ENCODE results near the gene LYRM9.
"Not testable (repeated sequence)": the region's sequence is repeated elsewhere in the genome, so short reads cannot be mapped to it uniquely, and the experiment has no call there.

The LYRM9 gene

GRCh38 chr17:27837769-27838168, 55.4 kb downstream of the LYRM9 start:
- not testable (repeated sequence) for DNase-seq

DNA sequence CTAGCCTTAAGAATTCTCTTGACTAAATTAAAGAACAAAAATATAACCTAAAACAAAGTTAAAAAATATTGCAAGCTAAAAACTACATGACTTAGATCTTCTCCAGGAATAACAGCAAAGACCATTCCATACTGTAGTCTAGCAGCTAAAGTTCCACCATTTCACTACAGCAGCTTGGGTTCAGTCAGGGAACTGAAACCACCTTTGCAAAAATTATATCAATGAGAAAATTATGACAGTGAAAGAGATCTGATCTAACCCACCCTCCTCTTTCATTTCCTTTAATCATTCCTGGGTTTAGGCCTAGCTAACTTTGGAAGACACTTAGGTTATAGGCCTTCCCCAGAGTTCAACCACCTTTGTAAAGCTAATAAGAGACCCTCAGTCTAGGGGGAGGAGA, 56.5 kb downstream of the LYRM9 start:
- no peak for DNase-seq

- DNase-seq: no peak
These were observed 58.6 kb downstream of the LYRM9 start for GRCh38 chr17:27834571-27834970.

DNA sequence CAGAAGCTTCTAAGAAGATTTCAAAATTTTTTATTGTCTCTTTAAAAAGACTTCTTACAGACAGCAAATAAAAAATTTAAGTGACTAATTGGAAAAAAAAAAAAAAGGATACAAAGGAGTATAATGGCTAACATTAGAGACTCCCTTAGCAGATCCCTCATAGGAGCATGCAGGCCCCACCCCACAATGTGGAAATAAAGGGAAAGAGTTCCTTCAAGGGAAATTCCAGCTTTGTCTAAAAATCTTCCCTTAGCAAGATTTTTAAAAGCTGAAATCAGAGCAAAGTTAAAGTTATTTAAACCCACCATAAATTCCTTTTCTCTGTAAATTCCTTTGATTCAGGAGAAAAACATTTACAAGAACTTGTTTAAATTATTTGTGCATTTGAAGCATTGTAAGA, 60.3 kb downstream of the LYRM9 start:
- DNase-seq: no peak

DNA sequence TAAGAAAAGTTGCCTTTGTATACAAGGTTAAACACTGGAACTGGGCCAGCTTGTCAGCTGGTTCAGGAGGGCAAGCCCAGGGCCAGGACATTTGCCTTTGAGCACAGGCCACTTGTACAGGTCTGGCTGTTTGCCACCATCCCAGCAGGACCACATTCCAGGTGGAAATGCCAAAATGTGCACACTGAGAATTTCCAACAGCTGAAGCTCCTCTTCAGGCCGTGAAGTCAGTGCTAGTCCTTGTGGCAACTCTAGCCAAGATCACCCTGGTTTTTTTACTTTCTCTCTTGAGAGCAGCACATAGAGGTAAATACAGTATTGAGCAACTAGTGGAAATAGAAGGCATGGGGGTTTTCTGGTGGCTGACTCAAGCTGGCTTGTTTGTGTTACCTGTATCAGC, 63.3 kb downstream of the LYRM9 start:
- not testable (repeated sequence) for DNase-seq

DNA sequence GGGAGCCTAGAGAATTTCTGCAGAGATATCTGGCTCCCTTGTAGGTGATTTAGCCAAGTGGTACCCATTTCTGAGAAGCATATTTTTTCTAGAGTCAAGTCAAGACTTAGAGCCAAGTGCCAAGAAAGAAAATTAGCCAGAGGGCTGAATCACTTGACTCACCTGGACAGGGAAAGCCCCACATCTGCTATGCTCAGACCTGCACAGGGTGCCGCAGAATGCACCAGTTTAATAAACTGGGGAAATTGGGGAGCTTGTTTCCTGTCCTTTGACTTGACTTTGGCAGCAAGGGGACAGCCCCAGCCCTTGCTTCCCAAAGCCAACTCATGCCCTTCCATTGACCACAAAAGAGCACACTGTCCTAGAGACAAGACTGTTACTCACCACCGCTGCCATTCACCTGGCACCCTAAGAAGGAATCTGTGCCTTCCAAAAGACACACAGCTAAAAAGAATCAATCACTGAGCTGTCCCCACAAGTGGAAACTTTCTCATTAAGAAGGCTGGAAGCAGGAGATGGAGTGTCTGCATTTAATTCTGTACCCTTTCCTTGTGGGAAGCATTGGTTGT, 63.9 kb downstream of the LYRM9 start:
- DNase-seq: not testable (repeated sequence)
